Astrocyte (in vitro differentiated cells and primary cell): Measurements from ENCODE around the gene SYTL2. TPM values are rescaled to one million over a fixed set of nuclear protein-coding genes. Genes with fewer than 3 reads are reported as not detected.

Source experiments
- DNase-seq: peaks from one replicate; pipeline ENCODE4 v3.0.0-alpha.2; 2010; ENCODE audit warnings: low read depth
- FAIRE-seq: peaks from 2 replicates; lab custom pipeline; 2011; peaks lifted over from hg19 to GRCh38; lab: Jason Lieb, UNC
- H2AFZ ChIP-seq: 2 replicates; pipeline ENCODE4 v1.6.0; 2012; ENCODE audit warnings: low read depth, low read length, inconsistent platforms
- H3K27ac ChIP-seq: 2 replicates; pipeline ENCODE4 v1.5.1; 2011; ENCODE audit warnings: low read depth, low read length, inconsistent platforms
- H3K27me3 ChIP-seq: 2 replicates; pipeline ENCODE4 v1.6.0; 2011; ENCODE audit warnings: low read length, inconsistent platforms; ENCODE audit not compliant: insufficient read depth
- H3K36me3 ChIP-seq: 2 replicates; pipeline ENCODE4 v1.5.1; 2011; ENCODE audit warnings: low read length, inconsistent platforms; ENCODE audit not compliant: insufficient read depth
- H3K4me1 ChIP-seq: 2 replicates; pipeline ENCODE4 v1.5.1; 2011; ENCODE audit warnings: low read length, inconsistent platforms; ENCODE audit not compliant: insufficient read depth
- H3K4me2 ChIP-seq: 2 replicates; pipeline ENCODE4 v1.6.0; 2012; ENCODE audit warnings: low read length, inconsistent platforms
- H3K4me3 ChIP-seq: 2 replicates; pipeline ENCODE4 v1.5.1; 2011; ENCODE audit warnings: low read depth, mild to moderate bottlenecking, low read length, inconsistent platforms; ENCODE audit not compliant: insufficient read depth
- H3K79me2 ChIP-seq: 2 replicates; pipeline ENCODE4 v1.6.0; 2012; ENCODE audit warnings: mild to moderate bottlenecking, low read length, inconsistent platforms; ENCODE audit not compliant: insufficient read depth
- H3K9ac ChIP-seq: 2 replicates; pipeline ENCODE4 v1.6.0; 2012; ENCODE audit warnings: mild to moderate bottlenecking, low read length, inconsistent platforms
- H3K9me3 ChIP-seq: 2 replicates; pipeline ENCODE4 v1.5.1; 2012; ENCODE audit warnings: low read depth, mild to moderate bottlenecking, low read length, inconsistent platforms; ENCODE audit not compliant: insufficient read depth
- H4K20me1 ChIP-seq: 2 replicates; pipeline ENCODE4 v1.6.0; 2012; ENCODE audit warnings: low read length, inconsistent platforms; ENCODE audit not compliant: insufficient read depth
- H3K27ac Mint-ChIP-seq: one replicate; pipeline ENCODE4 v1.8.0; 2021; ENCODE audit warnings: mild to moderate bottlenecking, mixed read lengths; ENCODE audit not compliant: unreplicated experiment
- H3K27me3 Mint-ChIP-seq: one replicate; pipeline ENCODE4 v1.8.0; 2021; ENCODE audit warnings: low read depth, mixed read lengths; ENCODE audit not compliant: unreplicated experiment
- H3K36me3 Mint-ChIP-seq: one replicate; pipeline ENCODE4 v1.8.0; 2021; ENCODE audit warnings: low read depth, mixed read lengths; ENCODE audit not compliant: unreplicated experiment
- H3K4me1 Mint-ChIP-seq: one replicate; pipeline ENCODE4 v1.8.0; 2021; ENCODE audit warnings: low read depth, mixed read lengths; ENCODE audit not compliant: unreplicated experiment
- H3K4me3 Mint-ChIP-seq: one replicate; pipeline ENCODE4 v1.8.0; 2021; ENCODE audit warnings: mild to moderate bottlenecking, moderate library complexity, mixed read lengths; ENCODE audit not compliant: unreplicated experiment
- H3K9me3 Mint-ChIP-seq: one replicate; pipeline ENCODE4 v1.8.0; 2021; ENCODE audit warnings: mild to moderate bottlenecking, mixed read lengths; ENCODE audit not compliant: unreplicated experiment
- CTCF ChIP-seq: IDR thresholded peaks from 2 replicates; pipeline ENCODE4 v1.5.1; 2011; ENCODE audit warnings: low read depth, mild to moderate bottlenecking, inconsistent platforms, low read length, moderate library complexity; ENCODE audit not compliant: insufficient read depth
- EZH2 ChIP-seq: IDR thresholded peaks from 2 replicates; pipeline ENCODE4 v1.6.1; 2012; ENCODE audit warnings: mild to moderate bottlenecking, low read length, inconsistent platforms; ENCODE audit not compliant: insufficient read depth
- total RNA-seq: library from RNA; stranded (reverse); gene quantifications from 2 replicates; pipeline ENCODE4 v1.2.1, GENCODE V29; 2021

Gene SYTL2
- total RNA-seq, 1 donor from 2014 or later = 36.9 TPM

- no peak for FAIRE-seq
- Histone ChIP-seq H2AFZ (peak overlapping the region; percentile 88), H3K9ac (peak overlapping the region; percentile 85), H3K36me3 (no peaks in the 10 kb centered on the region), H3K27me3 (no peaks in the 10 kb centered on the region), H3K4me2 (peak overlapping the region; percentile 92), H3K27ac (peak overlapping the region; percentile 43), H3K9me3 (no peaks in the 10 kb centered on the region), H3K4me3 (peak overlapping the region; percentile 70), H4K20me1 (no peaks in the 10 kb centered on the region), H3K4me1 (peaks cover 12% of the 10 kb centered on the region), H3K79me2 (no peaks in the 10 kb centered on the region)
- Mint-ChIP-seq H3K36me3 (peaks cover 2% of the 10 kb centered on the region), H3K9me3 (no peaks in the 10 kb centered on the region), H3K27ac (no peak overlapping the region), H3K4me1 (peaks cover 7% of the 10 kb centered on the region), H3K27me3 (no peaks in the 10 kb centered on the region), H3K4me3 (no peak overlapping the region)
- TF ChIP-seq CTCF = no peak
- no peak for TF ChIP-seq EZH2
- peak; percentile 30 for DNase-seq
Observed at GRCh38 chr11:85682330-85683305, 128.3 kb downstream of the SYTL2 start.

- Histone ChIP-seq H3K4me2 (no peak overlapping the region), H3K79me2 (no peaks in the 10 kb centered on the region), H3K27ac (no peak overlapping the region), H3K4me3 (no peak overlapping the region), H2AFZ (no peak overlapping the region), H3K4me1 (peaks cover 12% of the 10 kb centered on the region), H4K20me1 (no peaks in the 10 kb centered on the region), H3K9me3 (no peaks in the 10 kb centered on the region), H3K27me3 (no peaks in the 10 kb centered on the region), H3K36me3 (no peaks in the 10 kb centered on the region), H3K9ac (no peak overlapping the region)
- peaks cover 1% of the 10 kb centered on the region for H3K36me3 Mint-ChIP-seq
- H3K27ac Mint-ChIP-seq = no peak overlapping the region
- H3K4me3 Mint-ChIP-seq = no peak overlapping the region
- no peak for DNase-seq
- H3K4me1 Mint-ChIP-seq = peaks cover 7% of the 10 kb centered on the region
- no peaks in the 10 kb centered on the region for H3K27me3 Mint-ChIP-seq
- no peak for TF ChIP-seq EZH2
- TF ChIP-seq CTCF = no peak
- no peaks in the 10 kb centered on the region for H3K9me3 Mint-ChIP-seq
- FAIRE-seq = no peak
Observed at GRCh38 chr11:85680897-85681296, 130.0 kb downstream of the SYTL2 start.

- DNase-seq (no peak), FAIRE-seq (no peak)
- H3K4me3 Mint-ChIP-seq = no peak overlapping the region
- peaks cover 1% of the 10 kb centered on the region for H3K27me3 Mint-ChIP-seq
- no peaks in the 10 kb centered on the region for H3K9me3 Mint-ChIP-seq
- H3K27ac ChIP-seq = no peak overlapping the region
- no peaks in the 10 kb centered on the region for H3K9me3 ChIP-seq
- no peak overlapping the region for H2AFZ ChIP-seq
- H3K4me2 ChIP-seq = no peak overlapping the region
- H3K4me3 ChIP-seq = no peak overlapping the region
- no peak for TF ChIP-seq CTCF
- TF ChIP-seq EZH2 = no peak
- peaks cover 7% of the 10 kb centered on the region for H3K4me1 Mint-ChIP-seq
- H4K20me1 ChIP-seq = no peaks in the 10 kb centered on the region
- H3K9ac ChIP-seq = no peak overlapping the region
- no peaks in the 10 kb centered on the region for H3K27me3 ChIP-seq
- H3K27ac Mint-ChIP-seq = no peak overlapping the region
- no peaks in the 10 kb centered on the region for H3K36me3 Mint-ChIP-seq
- H3K36me3 ChIP-seq = no peaks in the 10 kb centered on the region
- H3K79me2 ChIP-seq = no peaks in the 10 kb centered on the region
- H3K4me1 ChIP-seq = no peaks in the 10 kb centered on the region
Observed at GRCh38 chr11:85679576-85679975, 131.4 kb downstream of the SYTL2 start.
